ENCODE measurements around the gene LIPG.

LIPG gene

GRCh38 chr18:49638891-49639557, 77.2 kb downstream of the LIPG start:
- no peak for DNase-seq (ENCODE audit: low spot score)

GRCh38 chr18:49639643-49640391, 78.0 kb downstream of the LIPG start:
- DNase-seq (ENCODE audit: low spot score): no peak

- DNase-seq (ENCODE audit: low spot score): no peak
Observed at GRCh38 chr18:49640741-49641140, 78.9 kb downstream of the LIPG start.

- no peak for DNase-seq (ENCODE audit: low spot score)
Observed at GRCh38 chr18:49645196-49645595, 83.3 kb downstream of the LIPG start.

GRCh38 chr18:49645841-49646351, 84.0 kb downstream of the LIPG start:
- no peak for DNase-seq (ENCODE audit: low spot score)

- no peak for DNase-seq (ENCODE audit: low spot score)
Observed at GRCh38 chr18:49646873-49647272, 85.0 kb downstream of the LIPG start.

- DNase-seq (ENCODE audit: low spot score): no peak
Observed at GRCh38 chr18:49647496-49648168, 85.8 kb downstream of the LIPG start.

GRCh38 chr18:49648326-49648725, 86.5 kb downstream of the LIPG start:
- no peak for DNase-seq (ENCODE audit: low spot score)

All from kidney capillary endothelial cell (primary cell).